WTC11 (cell line): ENCODE data around the gene SERPINF2. TPM values are rescaled to one million over a fixed set of nuclear protein-coding genes. Genes with fewer than 3 reads are reported as not detected.
A peak's percentile ranks its signal among the peaks of the same experiment; 100 is the strongest.
"Not testable (repeated sequence)": the region's sequence is repeated elsewhere in the genome, so short reads cannot be mapped to it uniquely, and the experiment has no call there.

Source experiments
- ATAC-seq: fragments of 200-7000 bp; cut with Tn5 transposase; 2 replicates; pipeline ENCODE4 v1.10.0; 2021; ENCODE audit warnings: mild to moderate bottlenecking, moderate library complexity
- CTCF ChIA-PET: fragments of 300-600 bp; sonication (Branson Sonifier 250); formaldehyde crosslinking; loops from one replicate; lab custom pipeline; 2021; ENCODE audit warnings: antibody characterized with exemption; lab: Charles Lee
- POLR2A ChIA-PET: fragments of 350-600 bp; sonication (Branson Sonifier 250); formaldehyde crosslinking; loops from one replicate; lab custom pipeline; 2021; ENCODE audit warnings: antibody characterized with exemption; lab: Charles Lee
- DNase-seq: peaks from one replicate; pipeline ENCODE4 v3.0.0; 2021; ENCODE audit warnings: low spot score
- H3K27ac Mint-ChIP-seq: 2 replicates; pipeline ENCODE4 v1.8.0; 2021; ENCODE audit warnings: mixed read lengths
- H3K27me3 Mint-ChIP-seq: 2 replicates; pipeline ENCODE4 v1.8.0; 2021; ENCODE audit warnings: low read depth, mild to moderate bottlenecking, moderate library complexity, mixed read lengths
- H3K36me3 Mint-ChIP-seq: 2 replicates; pipeline ENCODE4 v1.8.0; 2021; ENCODE audit warnings: mixed read lengths
- H3K4me1 Mint-ChIP-seq: 2 replicates; pipeline ENCODE4 v1.8.0; 2022; ENCODE audit warnings: mixed read lengths
- H3K4me3 Mint-ChIP-seq: 2 replicates; pipeline ENCODE4 v1.8.0; 2021; ENCODE audit warnings: mild to moderate bottlenecking, moderate library complexity, mixed read lengths
- H3K9me3 Mint-ChIP-seq: 2 replicates; pipeline ENCODE4 v1.8.0; 2021; ENCODE audit warnings: mixed read lengths
- AR ChIP-seq: fragments of 250-450 bp; sonication (Bioruptor Pico); IDR thresholded peaks from 2 replicates; pipeline ENCODE4 v1.9.0; 2021; ENCODE audit warnings: mild to moderate bottlenecking
- ELF4 ChIP-seq: sonication (generic); formaldehyde crosslinking; IDR thresholded peaks from 2 replicates; pipeline ENCODE4 v1.8.1; 2022; ENCODE audit warnings: low read depth, mild to moderate bottlenecking, moderate library complexity, missing genetic modification reagents
- EMX1 ChIP-seq: fragments of 250-450 bp; sonication (Bioruptor Pico); IDR thresholded peaks from 2 replicates; pipeline ENCODE4 v1.8.0; 2021; ENCODE audit warnings: mild to moderate bottlenecking
- FOXK1 ChIP-seq: sonication (generic); formaldehyde crosslinking; IDR thresholded peaks from 2 replicates; pipeline ENCODE4 v1.8.0; 2022; ENCODE audit warnings: mild to moderate bottlenecking, moderate library complexity, missing genetic modification reagents
- GABPB1 ChIP-seq: sonication (generic); formaldehyde crosslinking; IDR thresholded peaks from 2 replicates; pipeline ENCODE4 v1.8.1; 2023; ENCODE audit warnings: mild to moderate bottlenecking, missing genetic modification reagents
- GRHL2 ChIP-seq: fragments of 250-450 bp; sonication (Bioruptor Pico); IDR thresholded peaks from 2 replicates; pipeline ENCODE4 v1.8.0; 2022; ENCODE audit warnings: mild to moderate bottlenecking, moderate library complexity; ENCODE audit not compliant: insufficient replicate concordance, severe bottlenecking
- IRF1 ChIP-seq: sonication (generic); formaldehyde crosslinking; IDR thresholded peaks from 2 replicates; pipeline ENCODE4 v1.8.0; 2023; ENCODE audit warnings: missing genetic modification reagents
- KAT7 ChIP-seq: sonication (generic); formaldehyde crosslinking; IDR thresholded peaks from 2 replicates; pipeline ENCODE4 v1.8.1; 2023; ENCODE audit warnings: missing genetic modification reagents, mild to moderate bottlenecking, borderline replicate concordance
- MAX ChIP-seq: sonication (generic); formaldehyde crosslinking; IDR thresholded peaks from 2 replicates; pipeline ENCODE4 v1.8.0; 2022; ENCODE audit warnings: mild to moderate bottlenecking, missing genetic modification reagents
- MYBL2 ChIP-seq: sonication (generic); formaldehyde crosslinking; IDR thresholded peaks from 2 replicates; pipeline ENCODE4 v1.8.1; 2023; ENCODE audit warnings: mild to moderate bottlenecking, moderate library complexity, missing genetic modification reagents
- PREB ChIP-seq: sonication (generic); formaldehyde crosslinking; IDR thresholded peaks from 2 replicates; pipeline ENCODE4 v1.8.1; 2022; ENCODE audit warnings: mild to moderate bottlenecking, missing genetic modification reagents, moderate library complexity, borderline replicate concordance
- RORB ChIP-seq: fragments of 250-450 bp; sonication (Bioruptor Pico); IDR thresholded peaks from 2 replicates; pipeline ENCODE4 v1.9.0; 2021; ENCODE audit warnings: mild to moderate bottlenecking
- TCF7 ChIP-seq: sonication (generic); formaldehyde crosslinking; IDR thresholded peaks from 2 replicates; pipeline ENCODE4 v1.8.0; 2022; ENCODE audit warnings: mild to moderate bottlenecking, low read depth, missing genetic modification reagents, moderate library complexity
- USF1 ChIP-seq: sonication (generic); formaldehyde crosslinking; IDR thresholded peaks from 2 replicates; pipeline ENCODE4 v1.8.0; 2022; ENCODE audit warnings: mild to moderate bottlenecking, missing genetic modification reagents
- USF2 ChIP-seq: sonication (generic); formaldehyde crosslinking; IDR thresholded peaks from 2 replicates; pipeline ENCODE4 v1.8.1; 2023; ENCODE audit warnings: mild to moderate bottlenecking, missing genetic modification reagents, moderate library complexity
- ZNF138 ChIP-seq: sonication (generic); formaldehyde crosslinking; conservative IDR thresholded peaks from 2 replicates; pipeline ENCODE4 v1.8.1; 2022; ENCODE audit warnings: mild to moderate bottlenecking, moderate library complexity, missing genetic modification reagents
- total RNA-seq: library from RNA; stranded (reverse); gene quantifications from 3 replicates; pipeline ENCODE4 v1.2.3, GENCODE V29; 2021

Gene SERPINF2
- total RNA-seq, 1 experiment from 2014 or later, result 1.6 TPM

GRCh38 chr17:1769822-1770477 lies 27.3 kb downstream of the SERPINF2 start (continued):
- TF ChIP-seq AR (CRISPR knock-in tag) (no peak; the same call in 1 of the 2 replicates), ZNF138 (no peak)
- TF ChIP-seq, all 79 proteins: peak for 5

GRCh38 chr17:1773000-1773695 lies 30.5 kb downstream of the SERPINF2 start:
- H3K4me1 Mint-ChIP-seq, result peaks cover 15% of the 10 kb centered on the region
- not testable (repeated sequence) for H3K27me3 Mint-ChIP-seq, DNase-seq, H3K9me3 Mint-ChIP-seq, H3K4me3 Mint-ChIP-seq, H3K27ac Mint-ChIP-seq, ATAC-seq
- POLR2A ChIA-PET, result interaction anchor here (0.6 kb wide), 1 partner anchor 120 kb away, joined by 4 read pairs; no protein-coding TSS in a partner anchor
- peaks cover 14% of the 10 kb centered on the region for H3K36me3 Mint-ChIP-seq
- CTCF ChIA-PET, result interaction anchor here (0.7 to 1.5 kb wide), 5 partner anchors 11 to 104 kb away, joined by 3 to 8 read pairs (median 4); no protein-coding TSS in a partner anchor

GRCh38 chr17:1773696-1774181 lies 31.1 kb downstream of the SERPINF2 start:
- H3K27ac Mint-ChIP-seq, result no peak overlapping the region
- no peak for ATAC-seq
- no peak for DNase-seq
- no peak overlapping the region for H3K4me3 Mint-ChIP-seq
- H3K27me3 Mint-ChIP-seq, result no peaks in the 10 kb centered on the region
- peaks cover 15% of the 10 kb centered on the region for H3K4me1 Mint-ChIP-seq
- CTCF ChIA-PET, result interaction anchor here (0.7 to 1.4 kb wide), 4 partner anchors 50 to 104 kb away, joined by 3 to 8 read pairs (median 4); no protein-coding TSS in a partner anchor
- no peak for TF ChIP-seq ELF4 (CRISPR knock-in tag)
- TF ChIP-seq MYBL2, result no peak
- no peak for TF ChIP-seq PREB (CRISPR knock-in tag)
- TF ChIP-seq KAT7 (CRISPR knock-in tag), result no peak
- no peak for TF ChIP-seq MAX (CRISPR knock-in tag)
- no peak for TF ChIP-seq USF1 (CRISPR knock-in tag)
- TF ChIP-seq FOXK1 (CRISPR knock-in tag), result no peak
- TF ChIP-seq GRHL2 (CRISPR knock-in tag), result no peak
- TF ChIP-seq, all 79 proteins: peak for 0
- peaks cover 16% of the 10 kb centered on the region for H3K36me3 Mint-ChIP-seq
- H3K9me3 Mint-ChIP-seq, result no peaks in the 10 kb centered on the region
- POLR2A ChIA-PET, result interaction anchor here (0.6 kb wide), 1 partner anchor 120 kb away, joined by 4 read pairs; no protein-coding TSS in a partner anchor

GRCh38 chr17:1774390-1775176 lies 31.9 kb downstream of the SERPINF2 start:
- ATAC-seq (no peak), DNase-seq (no peak)
- no peaks in the 10 kb centered on the region for H3K9me3 Mint-ChIP-seq
- H3K4me1 Mint-ChIP-seq, result peaks cover 11% of the 10 kb centered on the region
- H3K36me3 Mint-ChIP-seq, result peaks cover 20% of the 10 kb centered on the region
- H3K27ac Mint-ChIP-seq, result peak overlapping the region; percentile 57; the same call in 1 of the 2 replicates
- no peaks in the 10 kb centered on the region for H3K27me3 Mint-ChIP-seq
- ChIA-PET POLR2A (no interaction called here), CTCF (interaction anchor here (0.6 kb wide), 1 partner anchor 59 kb away, joined by 5 read pairs; no protein-coding TSS in a partner anchor)
- H3K4me3 Mint-ChIP-seq, result no peak overlapping the region
- TF ChIP-seq EMX1 (CRISPR knock-in tag), result no peak
- TF ChIP-seq MAX (CRISPR knock-in tag), result no peak
- TF ChIP-seq TCF7 (CRISPR knock-in tag), result no peak
- no peak for TF ChIP-seq IRF1
- no peak for TF ChIP-seq USF2 (CRISPR knock-in tag)
- TF ChIP-seq GABPB1, result no peak
- no peak for TF ChIP-seq RORB (CRISPR knock-in tag)
